ENCODE measurements around the gene SPEF2.

SPEF2 gene

DNA sequence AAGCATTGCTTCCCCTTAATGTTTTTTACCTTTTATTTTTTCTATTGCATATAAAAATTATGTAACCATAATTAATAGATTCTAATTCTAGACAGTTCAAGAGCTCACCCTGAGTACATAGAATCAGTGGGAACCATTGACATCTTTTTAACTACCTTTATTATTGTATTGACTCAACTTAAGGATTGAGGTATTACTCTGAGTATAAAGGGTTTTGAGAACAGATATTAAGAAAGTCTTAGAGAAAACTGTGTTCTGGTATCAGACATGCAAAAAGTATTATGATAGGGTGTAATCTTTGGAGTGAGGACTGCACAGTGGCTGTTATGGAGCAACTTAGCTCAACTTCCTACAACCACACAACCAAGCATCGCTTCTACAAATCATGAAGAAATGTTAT, 8.9 kb downstream of the SPEF2 start:
- no peak for ATAC-seq
- TF ChIP-seq, protein P1, sequence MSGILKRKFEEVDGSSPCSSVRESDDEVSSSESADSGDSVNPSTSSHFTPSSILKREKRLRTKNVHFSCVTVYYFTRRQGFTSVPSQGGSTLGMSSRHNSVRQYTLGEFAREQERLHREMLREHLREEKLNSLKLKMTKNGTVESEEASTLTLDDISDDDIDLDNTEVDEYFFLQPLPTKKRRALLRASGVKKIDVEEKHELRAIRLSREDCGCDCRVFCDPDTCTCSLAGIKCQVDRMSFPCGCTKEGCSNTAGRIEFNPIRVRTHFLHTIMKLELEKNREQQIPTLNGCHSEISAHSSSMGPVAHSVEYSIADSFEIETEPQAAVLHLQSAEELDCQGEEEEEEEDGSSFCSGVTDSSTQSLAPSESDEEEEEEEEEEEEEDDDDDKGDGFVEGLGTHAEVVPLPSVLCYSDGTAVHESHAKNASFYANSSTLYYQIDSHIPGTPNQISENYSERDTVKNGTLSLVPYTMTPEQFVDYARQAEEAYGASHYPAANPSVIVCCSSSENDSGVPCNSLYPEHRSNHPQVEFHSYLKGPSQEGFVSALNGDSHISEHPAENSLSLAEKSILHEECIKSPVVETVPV (CRISPR knock-in tag; IDR thresholded peaks at IDR 0.05) = no peak
- no peak for TF ChIP-seq GLIS3 (CRISPR knock-in tag; IDR thresholded peaks at IDR 0.05)
- TF ChIP-seq ISL1 (CRISPR knock-in tag; IDR thresholded peaks at IDR 0.05) = no peak
- no peak for TF ChIP-seq ZC3H10 (CRISPR knock-in tag; IDR thresholded peaks at IDR 0.05)
- no peak for TF ChIP-seq ZNF8 (CRISPR knock-in tag; IDR thresholded peaks at IDR 0.05)
- no peak for TF ChIP-seq ZNF565 (CRISPR knock-in tag; conservative IDR thresholded peaks at IDR 0.05; ENCODE audit: low read depth)
- TF ChIP-seq ZFP3 (CRISPR knock-in tag; IDR thresholded peaks at IDR 0.05) = no peak
- TF ChIP-seq, protein P2, sequence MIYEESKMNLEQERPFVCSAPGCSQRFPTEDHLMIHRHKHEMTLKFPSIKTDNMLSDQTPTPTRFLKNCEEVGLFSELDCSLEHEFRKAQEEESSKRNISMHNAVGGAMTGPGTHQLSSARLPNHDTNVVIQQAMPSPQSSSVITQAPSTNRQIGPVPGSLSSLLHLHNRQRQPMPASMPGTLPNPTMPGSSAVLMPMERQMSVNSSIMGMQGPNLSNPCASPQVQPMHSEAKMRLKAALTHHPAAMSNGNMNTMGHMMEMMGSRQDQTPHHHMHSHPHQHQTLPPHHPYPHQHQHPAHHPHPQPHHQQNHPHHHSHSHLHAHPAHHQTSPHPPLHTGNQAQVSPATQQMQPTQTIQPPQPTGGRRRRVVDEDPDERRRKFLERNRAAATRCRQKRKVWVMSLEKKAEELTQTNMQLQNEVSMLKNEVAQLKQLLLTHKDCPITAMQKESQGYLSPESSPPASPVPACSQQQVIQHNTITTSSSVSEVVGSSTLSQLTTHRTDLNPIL (CRISPR knock-in tag; IDR thresholded peaks at IDR 0.05; ENCODE audit: low read depth) = no peak
- TF ChIP-seq, protein P3, sequence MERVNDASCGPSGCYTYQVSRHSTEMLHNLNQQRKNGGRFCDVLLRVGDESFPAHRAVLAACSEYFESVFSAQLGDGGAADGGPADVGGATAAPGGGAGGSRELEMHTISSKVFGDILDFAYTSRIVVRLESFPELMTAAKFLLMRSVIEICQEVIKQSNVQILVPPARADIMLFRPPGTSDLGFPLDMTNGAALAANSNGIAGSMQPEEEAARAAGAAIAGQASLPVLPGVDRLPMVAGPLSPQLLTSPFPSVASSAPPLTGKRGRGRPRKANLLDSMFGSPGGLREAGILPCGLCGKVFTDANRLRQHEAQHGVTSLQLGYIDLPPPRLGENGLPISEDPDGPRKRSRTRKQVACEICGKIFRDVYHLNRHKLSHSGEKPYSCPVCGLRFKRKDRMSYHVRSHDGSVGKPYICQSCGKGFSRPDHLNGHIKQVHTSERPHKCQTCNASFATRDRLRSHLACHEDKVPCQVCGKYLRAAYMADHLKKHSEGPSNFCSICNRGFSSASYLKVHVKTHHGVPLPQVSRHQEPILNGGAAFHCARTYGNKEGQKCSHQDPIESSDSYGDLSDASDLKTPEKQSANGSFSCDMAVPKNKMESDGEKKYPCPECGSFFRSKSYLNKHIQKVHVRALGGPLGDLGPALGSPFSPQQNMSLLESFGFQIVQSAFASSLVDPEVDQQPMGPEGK (CRISPR knock-in tag; IDR thresholded peaks at IDR 0.05; ENCODE audit: borderline replicate concordance) = no peak
- TF ChIP-seq CSDC2 (CRISPR knock-in tag; IDR thresholded peaks at IDR 0.05) = no peak
- no peak for TF ChIP-seq ARNTL (CRISPR knock-in tag; IDR thresholded peaks at IDR 0.05; ENCODE audit: borderline replicate concordance, low read depth)
- no peak for TF ChIP-seq ZNF70 (CRISPR knock-in tag; IDR thresholded peaks at IDR 0.05)

DNA sequence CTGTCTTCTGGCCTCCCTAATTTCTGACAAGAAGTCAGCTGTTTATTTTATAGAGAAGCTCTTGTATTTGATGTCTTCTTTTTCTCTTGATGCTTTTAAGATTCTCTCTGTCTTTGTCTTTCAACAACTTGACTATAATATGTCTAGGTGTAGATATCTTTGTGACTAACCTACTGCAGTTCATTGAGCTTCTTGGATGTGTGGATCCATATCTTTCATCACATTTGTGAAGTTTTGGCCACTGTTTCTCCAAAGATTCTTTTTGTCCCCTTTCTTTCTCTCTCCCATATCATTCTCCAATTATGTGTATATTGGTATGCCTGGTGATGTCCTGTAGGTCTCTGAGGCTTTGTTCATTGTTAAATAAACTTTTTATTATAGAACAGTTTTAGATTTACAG, 16.7 kb downstream of the SPEF2 start:
- ATAC-seq = no peak

DNA sequence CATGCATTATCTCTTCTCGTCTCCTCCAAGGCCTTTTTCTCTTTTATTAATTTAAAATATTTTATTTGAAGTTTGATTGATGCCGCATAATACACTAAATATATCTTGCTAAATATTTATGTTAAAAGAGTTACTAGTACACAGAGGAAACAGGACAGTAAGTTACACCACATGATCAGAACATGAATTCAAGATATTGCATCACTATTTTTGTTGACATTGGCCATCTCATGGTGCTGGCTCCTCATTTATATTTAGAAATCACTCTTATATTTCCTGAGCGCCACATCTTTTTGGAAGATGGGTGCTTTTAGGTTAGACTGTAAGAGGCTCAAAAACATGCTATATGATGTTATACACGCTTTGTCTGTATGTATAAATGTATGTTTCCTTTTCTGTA, 23.0 kb downstream of the SPEF2 start:
- ATAC-seq = no peak

More for the DNA sequence above, 16.7 kb downstream of the SPEF2 start:
- TF ChIP-seq, protein P2 (CRISPR knock-in tag; IDR thresholded peaks at IDR 0.05; ENCODE audit: low read depth) = no peak
- TF ChIP-seq ZFP3 (CRISPR knock-in tag; IDR thresholded peaks at IDR 0.05) = no peak
- TF ChIP-seq TCF4 (CRISPR knock-in tag; IDR thresholded peaks at IDR 0.05; ENCODE audit: borderline replicate concordance) = no peak
- TF ChIP-seq, protein P4, sequence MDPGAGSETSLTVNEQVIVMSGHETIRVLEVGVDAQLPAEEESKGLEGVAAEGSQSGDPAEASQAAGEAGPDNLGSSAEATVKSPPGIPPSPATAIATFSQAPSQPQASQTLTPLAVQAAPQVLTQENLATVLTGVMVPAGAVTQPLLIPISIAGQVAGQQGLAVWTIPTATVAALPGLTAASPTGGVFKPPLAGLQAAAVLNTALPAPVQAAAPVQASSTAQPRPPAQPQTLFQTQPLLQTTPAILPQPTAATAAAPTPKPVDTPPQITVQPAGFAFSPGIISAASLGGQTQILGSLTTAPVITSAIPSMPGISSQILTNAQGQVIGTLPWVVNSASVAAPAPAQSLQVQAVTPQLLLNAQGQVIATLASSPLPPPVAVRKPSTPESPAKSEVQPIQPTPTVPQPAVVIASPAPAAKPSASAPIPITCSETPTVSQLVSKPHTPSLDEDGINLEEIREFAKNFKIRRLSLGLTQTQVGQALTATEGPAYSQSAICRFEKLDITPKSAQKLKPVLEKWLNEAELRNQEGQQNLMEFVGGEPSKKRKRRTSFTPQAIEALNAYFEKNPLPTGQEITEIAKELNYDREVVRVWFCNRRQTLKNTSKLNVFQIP (CRISPR knock-in tag; IDR thresholded peaks at IDR 0.05; ENCODE audit: borderline replicate concordance, low read depth) = no peak
- no peak for TF ChIP-seq BACH2 (CRISPR knock-in tag; IDR thresholded peaks at IDR 0.05; ENCODE audit: borderline replicate concordance)
- TF ChIP-seq GLIS3 (CRISPR knock-in tag; IDR thresholded peaks at IDR 0.05) = no peak
- TF ChIP-seq, protein P3 (CRISPR knock-in tag; IDR thresholded peaks at IDR 0.05; ENCODE audit: borderline replicate concordance) = no peak
- TF ChIP-seq ZNF70 (CRISPR knock-in tag; IDR thresholded peaks at IDR 0.05) = no peak
- no peak for TF ChIP-seq ZNF565 (CRISPR knock-in tag; conservative IDR thresholded peaks at IDR 0.05; ENCODE audit: low read depth)
- no peak for TF ChIP-seq CSDC2 (CRISPR knock-in tag; IDR thresholded peaks at IDR 0.05)
- no peak for TF ChIP-seq PPARA (CRISPR knock-in tag; IDR thresholded peaks at IDR 0.05; ENCODE audit: borderline replicate concordance)

More for the DNA sequence above, 23.0 kb downstream of the SPEF2 start:
- no peak for TF ChIP-seq RARB (CRISPR knock-in tag; IDR thresholded peaks at IDR 0.05)
- no peak for TF ChIP-seq ZNF8 (CRISPR knock-in tag; IDR thresholded peaks at IDR 0.05)
- TF ChIP-seq ZNF70 (CRISPR knock-in tag; IDR thresholded peaks at IDR 0.05) = no peak
- TF ChIP-seq ZFP30 (CRISPR knock-in tag; IDR thresholded peaks at IDR 0.05) = no peak
- TF ChIP-seq TOX (CRISPR knock-in tag; IDR thresholded peaks at IDR 0.05; ENCODE audit: borderline replicate concordance) = no peak
- no peak for TF ChIP-seq ISL1 (CRISPR knock-in tag; IDR thresholded peaks at IDR 0.05)
- TF ChIP-seq ARNTL (CRISPR knock-in tag; IDR thresholded peaks at IDR 0.05; ENCODE audit: borderline replicate concordance, low read depth) = no peak
- no peak for TF ChIP-seq ZNF565 (CRISPR knock-in tag; conservative IDR thresholded peaks at IDR 0.05; ENCODE audit: low read depth)
- no peak for TF ChIP-seq PPARA (CRISPR knock-in tag; IDR thresholded peaks at IDR 0.05; ENCODE audit: borderline replicate concordance)
- TF ChIP-seq ZFP3 (CRISPR knock-in tag; IDR thresholded peaks at IDR 0.05) = no peak
- TF ChIP-seq CSDC2 (CRISPR knock-in tag; IDR thresholded peaks at IDR 0.05) = no peak
- TF ChIP-seq, protein P1 (CRISPR knock-in tag; IDR thresholded peaks at IDR 0.05) = no peak
- no peak for TF ChIP-seq ZC3H10 (CRISPR knock-in tag; IDR thresholded peaks at IDR 0.05)
